K562 (cell line): Measurements from ENCODE around the gene HMG20B.

Experiments
- GTF2A2 ChIP-seq: IDR thresholded peaks from 2 replicates; pipeline ENCODE4 v1.6.1; 2016; ENCODE audit warnings: mild to moderate bottlenecking, missing genetic modification characterization, missing compliant biosample characterization
- NFATC3 ChIP-seq: fragments of 450-650 bp; IDR thresholded peaks from 2 replicates; pipeline ENCODE4 v1.6.1; 2017; ENCODE audit warnings: mild to moderate bottlenecking
- PHF8 ChIP-seq: fragments of 200-600 bp; sonication (generic); IDR thresholded peaks from 2 replicates; pipeline ENCODE4 v1.6.1; 2012; ENCODE audit warnings: mixed run types, mild to moderate bottlenecking, inconsistent platforms, low read length, moderate library complexity, borderline replicate concordance
- POLR2A ChIP-seq: fragments of 450-650 bp; conservative IDR thresholded peaks from 2 replicates; pipeline ENCODE4 v1.6.1; 2016
- SMAD4 ChIP-seq: fragments of 250-450 bp; sonication (Bioruptor Pico); conservative IDR thresholded peaks from 2 replicates; pipeline ENCODE4 v1.8.0; 2021; ENCODE audit warnings: inconsistent platforms, mild to moderate bottlenecking, moderate library complexity
- SPI1 ChIP-seq: IDR thresholded peaks from 2 replicates; pipeline ENCODE4 v1.6.1; 2011; ENCODE audit warnings: low read depth, low read length, control low read depth, borderline replicate concordance
- TARDBP ChIP-seq: fragments of 450-650 bp; IDR thresholded peaks from 2 replicates; pipeline ENCODE4 v1.6.1; 2016
- ZNF639 ChIP-seq, 2 experiments: fragments of 200-800 bp in 1 of 2; sonication (Bioruptor generic) in 1 of 2; sonication (generic) in 1 of 2; formaldehyde crosslinking in 1 of 2; IDR thresholded peaks in 1 of 2; conservative IDR thresholded peaks in 1 of 2; 2 replicates each; pipeline versions ENCODE4 v1.5.0 to v1.6.1; 2016 to 2020; ENCODE audit warnings: missing compliant biosample characterization in 1 of 2, missing genetic modification characterization in 1 of 2, missing genetic modification reagents in 1 of 2

GRCh38 chr19:3578390-3578789, 5.6 kb downstream of the HMG20B start:
- TF ChIP-seq POLR2A (no peak), ZNF639 (CRISPR knock-in tag; conservative IDR thresholded peaks at IDR 0.05 in 1 of 2, IDR thresholded peaks at IDR 0.05 in 1 of 2) (no peak), TARDBP (no peak), SMAD4 (CRISPR knock-in tag) (no peak), SPI1 (no peak), GTF2A2 (no peak), NFATC3 (no peak), PHF8 (no peak)
